HepG2 (cell line): ENCODE results near the gene OARD1. TPM values are rescaled to one million over a fixed set of nuclear protein-coding genes. Genes with fewer than 3 reads are reported as not detected.

Source experiments
- AKNA ChIP-seq: sonication (generic); formaldehyde crosslinking; IDR thresholded peaks from 2 replicates; pipeline ENCODE4 v1.4.0; 2020; ENCODE audit warnings: missing genetic modification reagents, borderline replicate concordance
- BCLAF1 ChIP-seq: fragments of 450-650 bp; IDR thresholded peaks from 2 replicates; pipeline ENCODE4 v1.6.1; 2017; ENCODE audit warnings: mild to moderate bottlenecking
- HMGXB4 ChIP-seq, 2 experiments: sonication (generic) in 1 of 2; formaldehyde crosslinking in 1 of 2; IDR thresholded peaks; 2 replicates each; pipeline versions ENCODE4 v1.4.0 to v1.6.1; 2018 to 2020; ENCODE audit warnings: missing genetic modification reagents in 2 of 2, borderline replicate concordance in 1 of 2, low read depth in 1 of 2, mild to moderate bottlenecking in 1 of 2, missing biosample characterization in 1 of 2
- TFAP4 ChIP-seq: sonication (generic); IDR thresholded peaks from 2 replicates; pipeline ENCODE4 v1.6.1; 2016; ENCODE audit warnings: low read depth, borderline replicate concordance
- ZHX2 ChIP-seq, 2 experiments: sonication (generic) in 1 of 2; formaldehyde crosslinking in 1 of 2; IDR thresholded peaks; 2 replicates each; pipeline versions ENCODE4 v1.6.1 to v1.9.0; 2014 to 2022; ENCODE audit warnings: antibody characterized with exemption in 1 of 2, borderline replicate concordance in 1 of 2, inconsistent platforms in 1 of 2, low read depth in 1 of 2, missing genetic modification reagents in 1 of 2
- ZNF251 ChIP-seq: sonication (generic); formaldehyde crosslinking; IDR thresholded peaks from 2 replicates; pipeline ENCODE4 v1.9.0; 2021; ENCODE audit warnings: mild to moderate bottlenecking, missing genetic modification reagents
- ZNF446 ChIP-seq: sonication (generic); formaldehyde crosslinking; IDR thresholded peaks from 2 replicates; pipeline ENCODE4 v1.5.0; 2020; ENCODE audit warnings: mild to moderate bottlenecking, missing genetic modification reagents
- polyA plus RNA-seq, 8 experiments: library from polyadenylated mRNA; depleted of rRNA in 3 of 8; stranded (reverse) in 7 of 8; unstranded in 1 of 8; fragments of >200 nt; fragmentation: Illumina TruSeq in 4 of 8; extraction: Trizol in 4 of 8; gene quantifications; 2 replicates each; pipeline versions ENCODE4 v1.2.1 to v1.2.3, GENCODE V29; 2011 to 2016; ENCODE audit warnings: low read depth in 4 of 8, missing spikeins in 1 of 8, mixed read lengths in 1 of 8; ENCODE audit not compliant: insufficient read depth in 1 of 8
- total RNA-seq, 5 experiments: library from RNA; depleted of rRNA; stranded (reverse); fragments of >200 nt; fragmentation: Illumina TruSeq; extraction: Trizol; gene quantifications; 2 replicates each; pipeline ENCODE4 v1.2.3, GENCODE V29; 2016; ENCODE audit warnings: low read depth in 1 of 5

OARD1 gene
- total and polyA plus RNA-seq, 2 of the 13 experiments (the other 11 are each of a cell fraction or from before 2014, with no cell fraction given) = 18.4 to 49.0 TPM

GRCh38 chr6:41040101-41040939 is 31.8 kb downstream of the OARD1 start (continued):
- no peak for TF ChIP-seq AKNA (CRISPR knock-in tag)
- no peak for TF ChIP-seq ZNF446 (CRISPR knock-in tag)
- TF ChIP-seq BCLAF1 = no peak
- TF ChIP-seq ZNF251 = no peak
- TF ChIP-seq HMGXB4 (CRISPR knock-in tag; IDR thresholded peaks at IDR 0.05; ENCODE audit: borderline replicate concordance in 1 of 2, low read depth in 1 of 2) = peak; percentile 51 to 60; a peak in 3 of 4 replicates
- peak; percentile 43; the same call in 1 of the 2 replicates for TF ChIP-seq ZHX2 (IDR thresholded peaks at IDR 0.05; ENCODE audit: low read depth)
- TF ChIP-seq ZHX2 (CRISPR knock-in tag; IDR thresholded peaks at IDR 0.05; ENCODE audit: borderline replicate concordance) = peak; percentile 64; the same call in 1 of the 2 replicates
- TF ChIP-seq TFAP4 = peak; percentile 89
